HG03520 (cell line): ENCODE measurements around the gene PRRC1.

Experiments used
- ATAC-seq: cut with Tn5 transposase; IDR thresholded peaks from one replicate; pipeline ENCODE4 v1.9.1; 2021; ENCODE audit warnings: mild to moderate bottlenecking, moderate library complexity; ENCODE audit not compliant: unreplicated experiment

PRRC1 gene

DNA sequence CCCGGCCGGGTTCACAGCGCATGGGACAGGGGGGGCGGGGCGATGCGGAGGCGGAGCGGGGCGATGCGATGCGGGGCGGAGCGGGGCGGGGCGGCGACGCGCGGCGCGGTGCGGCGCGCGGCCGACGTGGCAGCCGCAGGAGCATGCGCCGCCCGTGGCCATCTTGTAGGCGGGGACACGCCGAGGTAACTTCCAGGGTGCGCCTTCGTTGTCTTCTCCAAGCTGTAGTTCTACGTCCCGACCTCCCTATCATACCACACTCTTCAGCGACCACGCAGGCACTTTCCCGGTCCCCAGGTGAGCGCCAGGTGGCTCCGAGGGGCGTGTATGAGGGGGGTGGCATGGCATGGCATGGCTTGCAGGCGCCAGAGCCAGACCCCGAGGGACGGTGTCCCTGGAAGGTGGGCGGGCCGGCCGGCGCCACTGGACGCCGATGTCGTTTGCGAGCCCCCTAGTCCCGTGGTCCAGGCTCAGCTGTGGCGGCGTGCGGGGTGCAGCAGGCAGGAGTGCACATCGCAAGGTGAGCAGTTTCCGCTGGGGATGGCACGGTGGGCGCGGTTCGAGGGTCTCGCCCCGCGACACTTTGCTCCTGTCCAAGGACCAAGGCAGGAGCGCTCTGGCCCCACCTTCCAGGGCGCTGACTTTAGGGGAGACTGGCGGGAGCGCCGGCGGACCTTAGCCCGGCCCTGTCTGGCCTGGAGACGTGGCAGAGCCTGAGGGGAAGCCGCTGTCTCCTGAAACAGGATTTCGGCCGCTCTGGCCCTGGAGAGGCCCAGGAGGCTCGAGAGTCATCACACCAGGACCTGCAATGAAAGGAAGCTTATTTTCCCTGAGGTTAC is at the start of gene PRRC1:
PRRC1 (plus strand) TSS at position 161 of the 839 bp plus-strand sequence. CDS start 5,840 bp downstream, outside the sequence.
- ATAC-seq = peak; percentile 93

GRCh38 chr5:127471211-127471610 is 46.2 kb upstream of the PRRC1 start:
- no peak for ATAC-seq

GRCh38 chr5:127472700-127473099 is 44.7 kb upstream of the PRRC1 start:
- ATAC-seq = no peak

GRCh38 chr5:127486471-127486870 is 31.0 kb upstream of the PRRC1 start:
- ATAC-seq = no peak

DNA sequence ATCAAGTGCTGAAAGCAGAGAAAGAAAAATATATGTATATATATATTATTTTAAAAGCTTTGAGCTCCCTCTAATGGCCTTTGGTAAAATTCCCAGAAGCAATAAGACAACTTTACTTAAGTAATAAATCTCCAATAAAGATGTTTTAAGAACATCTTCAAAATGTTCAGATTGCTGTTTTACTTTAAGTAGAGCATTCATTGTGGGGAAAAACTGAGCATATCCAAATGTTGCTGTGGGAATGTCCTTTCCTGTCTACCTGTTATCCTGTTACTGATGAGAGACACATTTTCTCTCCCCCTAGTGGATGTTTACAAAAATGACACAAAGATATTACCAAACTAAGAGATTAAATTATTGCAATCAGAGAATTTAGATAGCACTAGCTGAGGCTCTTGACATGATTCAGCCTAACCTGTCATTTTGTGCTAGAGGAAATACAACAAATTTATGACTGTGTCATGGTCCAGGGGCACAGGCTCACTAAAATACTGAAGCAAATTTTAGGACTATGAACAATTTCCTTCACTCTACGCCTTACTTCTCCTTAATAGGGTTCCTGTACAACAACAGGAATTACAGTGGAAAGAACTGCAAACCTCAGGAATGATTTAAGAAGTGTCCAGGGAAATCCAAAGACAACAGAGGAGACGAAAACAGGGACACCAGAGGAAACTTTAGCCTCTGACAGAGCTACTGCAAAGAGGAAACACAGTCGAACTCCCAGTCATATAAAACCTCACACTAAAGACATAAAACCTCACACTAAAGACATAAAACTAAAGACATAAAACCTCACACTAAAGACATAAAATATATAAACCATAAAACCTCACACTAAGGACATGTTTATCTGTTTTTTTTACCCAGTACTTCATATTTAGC is 24.3 kb upstream of the PRRC1 start:
- ATAC-seq = peak; percentile 70

GRCh38 chr5:127498548-127498947 is 18.9 kb upstream of the PRRC1 start:
- ATAC-seq = no peak

- no peak for ATAC-seq
Measured at GRCh38 chr5:127505905-127506304, 11.5 kb upstream of the PRRC1 start.

DNA sequence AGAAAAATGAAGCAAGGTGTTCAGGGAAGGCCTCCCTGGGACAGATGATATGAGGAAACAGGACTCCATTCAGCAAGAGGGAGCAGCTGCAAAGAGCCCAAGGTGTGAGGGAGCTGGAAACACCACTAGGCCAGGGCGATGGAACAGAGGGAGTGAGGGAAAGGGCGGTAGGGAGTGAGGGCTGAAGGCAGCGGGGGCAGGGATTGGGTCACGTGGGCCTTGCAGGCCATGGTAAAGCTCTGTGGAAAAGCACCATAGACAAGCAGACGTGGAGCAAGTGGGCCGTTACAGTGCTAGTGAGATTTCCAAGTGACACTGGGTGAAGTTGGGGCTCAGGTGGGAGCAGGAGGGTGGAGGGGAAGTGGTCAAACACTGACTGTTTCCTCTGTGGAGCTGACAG is 10.8 kb upstream of the PRRC1 start:
- ATAC-seq = no peak

DNA sequence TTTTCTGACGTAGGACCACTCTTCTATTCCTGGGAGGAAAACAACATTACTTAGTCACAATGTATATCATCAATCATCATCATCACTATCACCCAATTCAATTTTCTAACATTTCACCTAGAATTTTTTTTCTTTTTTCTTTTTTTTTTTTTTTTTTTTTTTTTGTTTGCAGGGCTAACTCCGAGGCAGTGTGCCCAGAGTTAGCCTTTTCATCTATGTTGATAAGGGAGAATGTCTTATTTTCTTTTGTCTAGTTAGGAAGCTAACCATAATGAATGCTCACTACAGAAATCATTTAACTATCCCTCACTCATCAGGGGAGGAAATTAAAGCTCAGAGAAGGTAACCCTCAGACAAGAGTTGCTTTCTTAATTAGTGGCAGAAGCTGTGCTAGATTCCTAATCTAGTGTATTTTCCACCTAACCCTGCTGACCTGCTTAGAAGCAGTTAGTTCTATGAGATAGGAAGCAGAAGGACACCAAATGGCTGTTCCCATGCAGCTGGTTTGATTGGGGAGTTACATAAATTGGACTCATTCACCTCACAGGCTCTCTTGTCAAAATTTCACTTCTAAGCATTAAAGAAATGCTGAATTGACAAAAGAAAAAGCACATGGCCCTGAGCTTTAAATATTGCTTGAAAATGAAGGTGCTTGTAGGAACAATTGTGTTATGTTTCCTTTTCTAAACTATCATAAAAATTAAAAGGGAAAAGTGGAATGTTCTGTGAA is 8.6 kb upstream of the PRRC1 start:
- ATAC-seq = no peak

GRCh38 chr5:127513408-127513970 is 4.0 kb upstream of the PRRC1 start:
- ATAC-seq = no peak

- no peak for ATAC-seq
Measured at GRCh38 chr5:127514816-127515215, 2.6 kb upstream of the PRRC1 start.

GRCh38 chr5:127515693-127516440 is 1.6 kb upstream of the PRRC1 start:
- no peak for ATAC-seq

DNA sequence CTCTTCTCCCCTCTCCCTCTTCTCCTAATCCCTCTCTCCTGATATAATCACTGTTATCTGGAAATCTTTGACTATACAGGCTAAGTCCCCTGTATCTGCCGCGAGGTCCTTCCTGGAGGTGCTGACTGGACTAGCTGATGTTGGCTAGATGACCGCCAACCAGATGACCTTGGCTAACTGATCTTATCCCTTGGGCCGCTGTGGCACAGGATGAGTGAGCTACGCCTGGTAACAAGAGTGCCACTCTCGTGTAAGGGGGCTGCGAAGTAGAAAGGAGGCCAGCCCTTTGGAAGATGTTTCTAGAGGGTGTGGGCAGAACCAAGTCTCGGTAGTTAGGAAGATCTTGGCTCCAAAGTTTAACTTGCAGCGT is 345 bp upstream of the PRRC1 start:
- peak; percentile 22 for ATAC-seq

DNA sequence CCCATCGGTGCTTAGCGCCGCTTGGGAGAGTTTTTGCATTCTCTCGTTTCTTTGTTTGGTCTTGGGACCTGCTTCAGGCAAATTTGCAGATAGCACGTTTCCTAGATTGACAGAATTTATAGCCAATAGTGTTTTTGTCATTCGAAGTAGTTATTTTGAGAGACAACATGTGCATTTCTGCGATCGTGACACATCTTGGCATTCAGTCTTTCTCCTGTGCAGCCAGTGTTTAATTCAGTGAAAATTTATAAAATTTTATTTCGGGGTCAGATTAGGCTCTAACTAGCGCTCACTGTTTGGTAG is 830 bp downstream of the PRRC1 start:
- peak; percentile 29 for ATAC-seq

DNA sequence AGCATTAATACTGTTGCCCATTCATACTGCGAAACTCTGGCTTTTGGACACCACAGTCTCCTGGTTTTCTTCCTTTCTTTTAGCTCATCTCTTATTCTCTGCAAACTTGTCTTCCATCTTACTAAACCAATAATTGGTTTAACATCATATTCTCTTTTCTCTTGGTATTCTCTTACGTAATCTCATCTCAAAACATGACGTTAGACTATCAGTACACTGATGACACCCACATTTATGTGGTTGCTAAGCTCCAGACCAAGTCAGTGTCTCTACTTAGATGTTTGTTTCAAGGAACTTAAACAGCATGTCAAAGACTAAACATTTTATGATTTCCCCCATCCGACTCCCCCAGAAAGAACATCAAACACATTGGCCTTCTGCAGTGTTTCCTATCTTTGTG is 2.1 kb downstream of the PRRC1 start:
- ATAC-seq = no peak

- ATAC-seq = no peak
Measured at GRCh38 chr5:127521138-127521770, 3.8 kb downstream of the PRRC1 start.

DNA sequence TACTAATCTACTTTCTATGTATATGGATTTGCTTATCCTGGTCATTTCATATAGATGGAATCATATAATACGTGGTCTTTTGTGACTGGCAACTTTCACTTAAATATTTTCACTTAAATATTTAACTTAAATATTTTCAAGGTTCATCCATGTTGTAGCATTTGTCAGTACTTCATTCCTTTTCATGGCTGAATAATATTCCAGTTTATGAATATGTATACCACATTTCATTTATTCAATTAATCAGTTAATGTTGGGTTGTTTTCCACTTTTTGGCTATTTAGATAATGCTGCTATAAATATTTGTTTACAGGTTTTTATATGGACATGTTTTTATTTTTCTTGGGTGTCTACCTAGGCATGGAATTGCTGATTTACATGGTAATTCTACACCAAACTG is 7.7 kb downstream of the PRRC1 start:
- no peak for ATAC-seq

GRCh38 chr5:127529904-127530682 is 12.7 kb downstream of the PRRC1 start:
- no peak for ATAC-seq

GRCh38 chr5:127536687-127537086 is 19.2 kb downstream of the PRRC1 start:
- ATAC-seq = no peak
